ENCODE data around the gene PELI3.
"Not testable (repeated sequence)": the region's sequence is repeated elsewhere in the genome, so short reads cannot be mapped to it uniquely, and the experiment has no call there.

The PELI3 gene

GRCh38 chr11:66451663-66452062, 15.0 kb upstream of the PELI3 start:
- Histone ChIP-seq H3K36me3 (ENCODE audit: control insufficient read depth, low read depth, low read length) (no peaks in the 10 kb centered on the region), H3K27me3 (ENCODE audit: control insufficient read depth, insufficient read depth, low read length) (no peaks in the 10 kb centered on the region), H3K4me3 (ENCODE audit: low read length) (no peak overlapping the region), H3K27ac (ENCODE audit: low read length) (no peak overlapping the region), H3K9ac (ENCODE audit: low read length) (no peak overlapping the region), H3K9me3 (ENCODE audit: control insufficient read depth, low read depth, low read length) (no peaks in the 10 kb centered on the region), H3K4me1 (ENCODE audit: control insufficient read depth, low read depth, low read length) (peaks cover under 1% of the 10 kb centered on the region)

- H3K9ac ChIP-seq (ENCODE audit: low read length) = no peak overlapping the region
- H3K27ac ChIP-seq (ENCODE audit: low read length) = no peak overlapping the region
- H3K4me1 ChIP-seq (ENCODE audit: control insufficient read depth, low read depth, low read length) = no peaks in the 10 kb centered on the region
- H3K36me3 ChIP-seq (ENCODE audit: control insufficient read depth, low read depth, low read length) = no peaks in the 10 kb centered on the region
- no peaks in the 10 kb centered on the region for H3K9me3 ChIP-seq (ENCODE audit: control insufficient read depth, low read depth, low read length)
- H3K27me3 ChIP-seq (ENCODE audit: control insufficient read depth, insufficient read depth, low read length) = no peaks in the 10 kb centered on the region
- H3K4me3 ChIP-seq (ENCODE audit: low read length) = no peak overlapping the region
Measured at GRCh38 chr11:66454247-66454646, 12.5 kb upstream of the PELI3 start.

- no peaks in the 10 kb centered on the region for H3K4me1 ChIP-seq (ENCODE audit: control insufficient read depth, low read depth, low read length)
- H3K36me3 ChIP-seq (ENCODE audit: control insufficient read depth, low read depth, low read length) = no peaks in the 10 kb centered on the region
- no peaks in the 10 kb centered on the region for H3K9me3 ChIP-seq (ENCODE audit: control insufficient read depth, low read depth, low read length)
- no peaks in the 10 kb centered on the region for H3K27me3 ChIP-seq (ENCODE audit: control insufficient read depth, insufficient read depth, low read length)
- H3K4me3 ChIP-seq (ENCODE audit: low read length) = no peak overlapping the region
- no peak overlapping the region for H3K9ac ChIP-seq (ENCODE audit: low read length)
- H3K27ac ChIP-seq (ENCODE audit: low read length) = no peak overlapping the region
Measured at GRCh38 chr11:66454828-66455227, 11.9 kb upstream of the PELI3 start.

GRCh38 chr11:66457826-66458225, 8.9 kb upstream of the PELI3 start:
- Histone ChIP-seq H3K27me3 (ENCODE audit: control insufficient read depth, insufficient read depth, low read length) (no peaks in the 10 kb centered on the region), H3K9ac (ENCODE audit: low read length) (no peak overlapping the region), H3K27ac (ENCODE audit: low read length) (no peak overlapping the region), H3K4me3 (ENCODE audit: low read length) (no peak overlapping the region), H3K4me1 (ENCODE audit: control insufficient read depth, low read depth, low read length) (no peaks in the 10 kb centered on the region), H3K36me3 (ENCODE audit: control insufficient read depth, low read depth, low read length) (no peaks in the 10 kb centered on the region), H3K9me3 (ENCODE audit: control insufficient read depth, low read depth, low read length) (no peaks in the 10 kb centered on the region)

GRCh38 chr11:66459138-66459778, 7.4 kb upstream of the PELI3 start:
- Histone ChIP-seq H3K9me3 (ENCODE audit: control insufficient read depth, low read depth, low read length) (no peaks in the 10 kb centered on the region), H3K4me3 (ENCODE audit: low read length) (no peak overlapping the region), H3K9ac (ENCODE audit: low read length) (no peak overlapping the region), H3K27ac (ENCODE audit: low read length) (no peak overlapping the region), H3K27me3 (ENCODE audit: control insufficient read depth, insufficient read depth, low read length) (no peaks in the 10 kb centered on the region), H3K4me1 (ENCODE audit: control insufficient read depth, low read depth, low read length) (no peaks in the 10 kb centered on the region), H3K36me3 (ENCODE audit: control insufficient read depth, low read depth, low read length) (no peaks in the 10 kb centered on the region)

GRCh38 chr11:66462010-66462409, 4.7 kb upstream of the PELI3 start:
- H3K36me3 ChIP-seq (ENCODE audit: control insufficient read depth, low read depth, low read length) = no peaks in the 10 kb centered on the region
- H3K9ac ChIP-seq (ENCODE audit: low read length) = no peak overlapping the region
- H3K4me3 ChIP-seq (ENCODE audit: low read length) = no peak overlapping the region
- H3K27me3 ChIP-seq (ENCODE audit: control insufficient read depth, insufficient read depth, low read length) = no peaks in the 10 kb centered on the region
- no peaks in the 10 kb centered on the region for H3K9me3 ChIP-seq (ENCODE audit: control insufficient read depth, low read depth, low read length)
- H3K4me1 ChIP-seq (ENCODE audit: control insufficient read depth, low read depth, low read length) = peaks cover 10% of the 10 kb centered on the region
- H3K27ac ChIP-seq (ENCODE audit: low read length) = no peak overlapping the region

- Histone ChIP-seq H3K27ac (ENCODE audit: low read length) (no peak overlapping the region), H3K27me3 (ENCODE audit: control insufficient read depth, insufficient read depth, low read length) (peaks cover 4% of the 10 kb centered on the region), H3K4me1 (ENCODE audit: control insufficient read depth, low read depth, low read length) (peaks cover 15% of the 10 kb centered on the region), H3K4me3 (ENCODE audit: low read length) (no peak overlapping the region), H3K9ac (ENCODE audit: low read length) (no peak overlapping the region), H3K9me3 (ENCODE audit: control insufficient read depth, low read depth, low read length) (no peaks in the 10 kb centered on the region), H3K36me3 (ENCODE audit: control insufficient read depth, low read depth, low read length) (no peaks in the 10 kb centered on the region)
Measured at GRCh38 chr11:66462911-66463310, 3.8 kb upstream of the PELI3 start.

- H3K4me1 ChIP-seq (ENCODE audit: control insufficient read depth, low read depth, low read length) = peaks cover 15% of the 10 kb centered on the region
- not testable (repeated sequence) for H3K27me3 ChIP-seq (ENCODE audit: control insufficient read depth, insufficient read depth, low read length); H3K4me3 ChIP-seq (ENCODE audit: low read length); H3K9ac ChIP-seq (ENCODE audit: low read length); H3K36me3 ChIP-seq (ENCODE audit: control insufficient read depth, low read depth, low read length); H3K9me3 ChIP-seq (ENCODE audit: control insufficient read depth, low read depth, low read length); H3K27ac ChIP-seq (ENCODE audit: low read length)
Measured at GRCh38 chr11:66464116-66464515, 2.6 kb upstream of the PELI3 start.

- Histone ChIP-seq H3K9ac (ENCODE audit: low read length) (no peak overlapping the region), H3K4me3 (ENCODE audit: low read length) (no peak overlapping the region), H3K4me1 (ENCODE audit: control insufficient read depth, low read depth, low read length) (peaks cover 18% of the 10 kb centered on the region), H3K27me3 (ENCODE audit: control insufficient read depth, insufficient read depth, low read length) (peaks cover 4% of the 10 kb centered on the region), H3K36me3 (ENCODE audit: control insufficient read depth, low read depth, low read length) (no peaks in the 10 kb centered on the region), H3K27ac (ENCODE audit: low read length) (no peak overlapping the region), H3K9me3 (ENCODE audit: control insufficient read depth, low read depth, low read length) (no peaks in the 10 kb centered on the region)
Measured at GRCh38 chr11:66464916-66465315, 1.8 kb upstream of the PELI3 start.

GRCh38 chr11:66465373-66466224, 1.1 kb upstream of the PELI3 start:
- Histone ChIP-seq H3K27ac (ENCODE audit: low read length) (peak overlapping the region; percentile 18), H3K9ac (ENCODE audit: low read length) (peak overlapping the region; percentile 47)

GRCh38 chr11:66467034-66467659, 442 bp downstream of the PELI3 start:
- Histone ChIP-seq H3K36me3 (ENCODE audit: control insufficient read depth, low read depth, low read length) (no peaks in the 10 kb centered on the region), H3K27me3 (ENCODE audit: control insufficient read depth, insufficient read depth, low read length) (peaks cover 4% of the 10 kb centered on the region), H3K9ac (ENCODE audit: low read length) (peak overlapping the region; percentile 29), H3K4me1 (ENCODE audit: control insufficient read depth, low read depth, low read length) (peaks cover 18% of the 10 kb centered on the region), H3K27ac (ENCODE audit: low read length) (no peak overlapping the region), H3K9me3 (ENCODE audit: control insufficient read depth, low read depth, low read length) (no peaks in the 10 kb centered on the region), H3K4me3 (ENCODE audit: low read length) (peak overlapping the region; percentile 82)

More at GRCh38 chr11:66465373-66466224, 1.1 kb upstream of the PELI3 start:
- Histone ChIP-seq H3K27me3 (ENCODE audit: control insufficient read depth, insufficient read depth, low read length) (peaks cover 4% of the 10 kb centered on the region), H3K36me3 (ENCODE audit: control insufficient read depth, low read depth, low read length) (no peaks in the 10 kb centered on the region), H3K4me1 (ENCODE audit: control insufficient read depth, low read depth, low read length) (peaks cover 18% of the 10 kb centered on the region), H3K9me3 (ENCODE audit: control insufficient read depth, low read depth, low read length) (no peaks in the 10 kb centered on the region), H3K4me3 (ENCODE audit: low read length) (peak overlapping the region; percentile 82)

Data from iPS-18a (cell line).